Neutrophil (primary cell): Measurements from ENCODE around the gene TOB2.

Experiments
- H3K27ac ChIP-seq: fragments of 200-600 bp; sonication (generic); 2 replicates; pipeline ENCODE4 v1.5.1; 2016; ENCODE audit warnings: mild to moderate bottlenecking, moderate library complexity
- H3K27me3 ChIP-seq: fragments of 200-600 bp; sonication (generic); 2 replicates; pipeline ENCODE4 v1.6.0; 2016; ENCODE audit warnings: mild to moderate bottlenecking
- H3K36me3 ChIP-seq: fragments of 200-600 bp; sonication (generic); 2 replicates; pipeline ENCODE4 v1.5.1; 2017
- H3K4me1 ChIP-seq, 2 experiments: fragments of 200-600 bp in 1 of 2; sonication (generic) in 1 of 2; 1 replicate in 1 of 2; 2 replicates in 1 of 2; pipeline versions ENCODE4 v1.5.1 to v1.6.1; 2013 to 2016; ENCODE audit warnings: low read depth in 1 of 2, low read length in 1 of 2, mild to moderate bottlenecking in 1 of 2, moderate library complexity in 1 of 2; ENCODE audit not compliant: control insufficient read depth in 1 of 2, insufficient read depth in 1 of 2
- H3K4me3 ChIP-seq, 2 experiments: fragments of 200-600 bp in 1 of 2; sonication (generic) in 1 of 2; 1 replicate in 1 of 2; 2 replicates in 1 of 2; pipeline ENCODE4 v1.5.1; 2013 to 2016; ENCODE audit warnings: low read depth in 1 of 2, low read length in 1 of 2, mild to moderate bottlenecking in 1 of 2, moderate library complexity in 1 of 2
- H3K9me3 ChIP-seq: fragments of 200-600 bp; sonication (generic); 2 replicates; pipeline ENCODE4 v1.5.1; 2016
- CTCF ChIP-seq: fragments of 200-600 bp; sonication (generic); IDR thresholded peaks from 2 replicates; pipeline ENCODE4 v1.5.1; 2016; ENCODE audit warnings: antibody characterized with exemption

The TOB2 gene

GRCh38 chr22:41487037-41487935, 40.7 kb upstream of the TOB2 start:
- H3K4me3 ChIP-seq = no peak overlapping the region
- H3K4me1 ChIP-seq = peaks cover 23 to 27% of the 10 kb centered on the region in 2 experiments
- H3K27me3 ChIP-seq = no peaks in the 10 kb centered on the region
- no peaks in the 10 kb centered on the region for H3K36me3 ChIP-seq
- H3K9me3 ChIP-seq = no peaks in the 10 kb centered on the region
- no peak for TF ChIP-seq CTCF
- no peak overlapping the region for H3K27ac ChIP-seq

- Histone ChIP-seq H3K27me3 (no peaks in the 10 kb centered on the region), H3K4me3 (no peak overlapping the region), H3K27ac (no peak overlapping the region), H3K9me3 (no peaks in the 10 kb centered on the region), H3K36me3 (peaks cover 7% of the 10 kb centered on the region), H3K4me1 (peaks cover 4 to 5% of the 10 kb centered on the region in 2 experiments)
- no peak for TF ChIP-seq CTCF
These were observed 38.4 kb upstream of the TOB2 start for GRCh38 chr22:41485033-41485432.

GRCh38 chr22:41482319-41482935, 35.8 kb upstream of the TOB2 start:
- Histone ChIP-seq H3K36me3 (peaks cover 7% of the 10 kb centered on the region), H3K4me1 (peaks cover 10 to 14% of the 10 kb centered on the region in 2 experiments), H3K4me3 (no peak overlapping the region), H3K27me3 (no peaks in the 10 kb centered on the region), H3K9me3 (no peaks in the 10 kb centered on the region), H3K27ac (no peak overlapping the region)
- TF ChIP-seq CTCF = no peak

GRCh38 chr22:41481925-41482318, 35.3 kb upstream of the TOB2 start:
- Histone ChIP-seq H3K36me3 (peaks cover 7% of the 10 kb centered on the region), H3K4me1 (peaks cover 10 to 14% of the 10 kb centered on the region in 2 experiments), H3K27me3 (no peaks in the 10 kb centered on the region), H3K4me3 (no peak overlapping the region), H3K27ac (no peak overlapping the region), H3K9me3 (no peaks in the 10 kb centered on the region)
- TF ChIP-seq CTCF = no peak

- Histone ChIP-seq H3K27ac (no peak overlapping the region), H3K36me3 (peaks cover 7% of the 10 kb centered on the region), H3K27me3 (no peaks in the 10 kb centered on the region), H3K4me3 (no peak overlapping the region), H3K4me1 (peaks cover 10 to 14% of the 10 kb centered on the region in 2 experiments), H3K9me3 (no peaks in the 10 kb centered on the region)
- no peak for TF ChIP-seq CTCF
These were observed 34.7 kb upstream of the TOB2 start for GRCh38 chr22:41481131-41481830.
